ENCODE results near the gene ZDHHC21.
"Not testable (repeated sequence)": the region's sequence is repeated elsewhere in the genome, so short reads cannot be mapped to it uniquely, and the experiment has no call there.

ZDHHC21 gene

DNA sequence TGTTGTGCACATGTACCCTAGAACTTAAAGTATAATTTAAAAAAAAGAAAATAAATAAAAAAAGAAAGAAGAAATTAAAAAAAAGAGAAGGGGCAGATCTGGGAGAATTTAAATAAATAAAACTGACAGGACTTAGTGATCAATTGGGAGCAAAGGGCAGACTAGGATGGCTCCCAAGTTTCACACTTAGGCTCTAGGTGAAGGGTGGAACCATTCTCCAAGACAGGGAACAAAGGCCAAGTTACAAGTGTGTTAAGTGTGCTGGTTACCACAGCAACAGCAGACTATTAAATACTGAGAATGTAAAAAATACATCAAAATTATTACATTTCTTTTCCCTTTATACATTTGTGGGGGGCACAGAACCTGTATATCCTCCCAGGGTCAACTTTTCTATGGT, 7.1 kb downstream of the ZDHHC21 start:
- DNase-seq (ENCODE audit: extremely low read depth in 1 of 2, low read depth in 1 of 2): no peak

DNA sequence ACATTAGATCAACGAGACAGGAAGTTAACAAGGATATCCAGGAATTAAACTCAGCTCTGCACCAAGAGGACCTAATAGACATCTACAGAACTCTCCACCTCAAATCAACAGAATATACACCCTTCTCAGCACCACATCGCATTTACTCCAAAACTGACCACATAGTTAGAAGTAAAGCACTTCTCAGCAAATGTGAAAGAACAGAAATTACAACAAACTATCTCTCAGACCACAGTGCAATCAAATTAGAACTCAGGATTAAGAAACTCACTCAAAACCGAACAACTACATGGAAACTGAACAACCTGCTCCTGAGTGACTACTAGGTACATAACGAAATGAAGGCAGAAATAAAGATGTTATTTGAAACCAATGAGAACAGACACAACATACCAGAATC, 10.6 kb downstream of the ZDHHC21 start:
- DNase-seq (ENCODE audit: extremely low read depth in 1 of 2, low read depth in 1 of 2): not testable (repeated sequence)

DNA sequence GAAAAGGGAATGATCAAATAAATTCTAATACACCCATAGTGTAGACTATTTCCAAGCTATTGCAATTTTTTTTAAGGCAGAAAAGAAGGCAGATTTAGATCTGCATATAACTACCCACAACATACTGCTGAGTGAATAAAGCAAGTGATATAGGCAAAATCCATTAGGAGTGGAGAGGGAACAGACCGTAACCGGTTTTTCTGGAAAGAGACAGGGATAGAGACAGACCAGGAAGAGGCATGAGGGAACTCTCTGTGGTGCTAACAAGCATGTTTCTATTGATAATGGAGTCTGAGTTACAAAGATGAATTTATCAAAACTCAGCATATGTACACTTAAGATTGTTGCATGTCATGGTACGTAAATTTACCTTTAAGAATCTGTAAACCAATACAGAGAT, 14.5 kb downstream of the ZDHHC21 start:
- no peak for DNase-seq (ENCODE audit: extremely low read depth in 1 of 2, low read depth in 1 of 2)

DNA sequence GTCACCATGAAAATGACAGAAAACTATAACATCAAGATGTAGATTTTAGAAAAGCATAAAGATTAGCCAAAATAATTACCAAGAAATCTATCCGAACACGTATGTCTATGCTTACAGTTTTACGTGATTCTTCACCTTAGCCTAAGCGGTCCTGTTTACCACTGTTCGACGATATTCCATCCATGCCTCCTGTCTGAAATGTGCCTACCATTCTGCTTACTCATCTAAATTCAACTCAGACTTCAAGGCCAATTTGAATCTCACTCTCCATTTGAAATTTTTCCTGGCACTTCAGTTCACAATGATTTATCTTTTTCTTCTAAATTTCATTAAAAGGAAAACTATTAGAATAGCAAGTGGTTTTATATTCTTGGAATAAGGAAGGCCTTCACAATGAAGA, 15.4 kb downstream of the ZDHHC21 start:
- no peak for DNase-seq (ENCODE audit: extremely low read depth in 1 of 2, low read depth in 1 of 2)

DNA sequence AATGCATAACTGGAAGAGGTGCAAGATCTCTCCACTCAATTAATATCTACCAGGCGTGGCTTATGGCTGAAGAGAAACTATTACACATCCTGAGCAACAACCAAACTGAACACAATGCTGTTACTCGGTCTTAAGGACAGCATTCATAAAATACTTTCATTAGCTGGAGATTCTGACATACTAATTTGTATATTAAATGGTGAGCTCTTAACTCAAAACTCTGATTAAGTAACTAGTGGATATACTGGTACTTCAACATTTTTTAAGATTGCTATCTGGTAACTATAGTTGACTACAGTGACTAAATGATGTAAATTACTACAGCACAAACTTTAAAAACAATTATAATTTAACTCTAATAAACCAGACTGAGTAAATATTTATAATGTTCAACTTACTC, 15.8 kb downstream of the ZDHHC21 start:
- no peak for DNase-seq (ENCODE audit: extremely low read depth in 1 of 2, low read depth in 1 of 2)

DNA sequence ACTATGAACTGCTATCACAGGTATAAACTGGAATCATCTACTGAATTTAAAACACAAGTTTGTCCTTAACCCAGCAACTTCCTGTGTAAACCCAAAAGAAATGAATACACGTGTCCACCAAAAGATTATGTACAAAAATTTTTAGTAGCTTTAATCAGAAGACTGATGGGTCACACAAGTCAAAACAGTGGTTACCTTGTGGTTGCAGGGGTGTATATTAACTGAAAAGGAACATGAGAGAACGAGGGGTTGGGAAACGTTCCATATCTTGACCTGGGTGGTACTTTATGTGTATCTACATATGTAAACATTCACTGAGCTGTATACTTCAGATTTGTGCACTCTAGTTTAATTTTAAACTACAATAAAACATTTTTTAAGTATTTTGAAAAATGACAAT, 18.6 kb downstream of the ZDHHC21 start:
- no peak for DNase-seq (ENCODE audit: extremely low read depth in 1 of 2, low read depth in 1 of 2)

DNA sequence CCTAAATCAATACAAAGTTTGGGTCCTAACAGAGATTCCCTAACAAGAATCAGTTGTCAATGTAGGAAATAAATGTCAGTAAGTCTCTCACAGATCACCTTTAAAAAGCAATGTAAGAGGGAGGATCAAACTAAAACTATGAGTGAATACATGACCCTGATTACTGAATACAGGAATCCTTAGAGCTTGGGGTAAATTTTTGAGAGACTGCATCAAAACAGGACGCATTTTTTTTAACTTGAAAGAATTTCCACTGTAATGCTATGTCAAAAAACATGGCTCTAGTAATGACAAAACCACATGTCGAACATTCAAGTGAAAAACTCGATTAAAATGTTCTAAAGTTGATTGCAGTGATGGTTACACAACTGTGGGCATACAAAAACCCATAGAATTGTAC, 21.9 kb downstream of the ZDHHC21 start:
- no peak for DNase-seq (ENCODE audit: extremely low read depth in 1 of 2, low read depth in 1 of 2)

DNA sequence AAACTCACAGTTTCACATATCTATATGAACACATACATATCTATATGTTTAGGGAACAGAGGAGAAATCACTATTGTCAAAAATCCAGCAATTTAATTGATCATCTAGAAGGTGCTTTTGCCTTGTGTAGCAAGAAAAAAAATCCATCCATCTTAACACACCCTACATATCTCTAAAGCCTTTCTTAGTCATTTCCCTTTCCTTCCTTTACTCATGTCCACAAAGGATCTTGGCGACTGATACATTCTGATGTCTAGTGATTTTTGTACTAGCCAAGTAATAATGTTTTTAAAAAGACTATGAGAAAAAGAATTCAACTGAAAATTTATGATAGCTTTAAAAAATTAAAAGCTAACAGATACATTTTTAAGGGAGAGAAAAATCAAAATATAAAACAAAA, 22.5 kb downstream of the ZDHHC21 start:
- no peak for DNase-seq (ENCODE audit: extremely low read depth in 1 of 2, low read depth in 1 of 2)

DNA sequence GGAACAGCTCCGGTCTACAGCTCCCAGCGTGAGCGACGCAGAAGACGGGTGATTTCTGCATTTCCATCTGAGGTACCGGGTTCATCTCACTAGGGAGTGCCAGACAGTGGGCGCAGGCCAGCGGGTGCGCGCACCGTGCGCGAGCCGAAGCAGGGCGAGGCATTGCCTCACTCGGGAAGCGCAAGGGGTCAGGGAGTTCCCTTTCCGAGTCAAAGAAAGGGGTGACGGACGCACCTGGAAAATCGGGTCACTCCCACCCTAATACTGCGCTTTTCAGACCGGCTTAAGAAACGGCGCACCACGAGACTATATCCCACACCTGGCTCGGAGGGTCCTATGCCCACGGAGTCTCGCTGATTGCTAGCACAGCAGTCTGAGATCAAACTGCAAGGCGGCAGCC, 29.2 kb downstream of the ZDHHC21 start:
- not testable (repeated sequence) for DNase-seq (ENCODE audit: extremely low read depth in 1 of 2, low read depth in 1 of 2)

DNA sequence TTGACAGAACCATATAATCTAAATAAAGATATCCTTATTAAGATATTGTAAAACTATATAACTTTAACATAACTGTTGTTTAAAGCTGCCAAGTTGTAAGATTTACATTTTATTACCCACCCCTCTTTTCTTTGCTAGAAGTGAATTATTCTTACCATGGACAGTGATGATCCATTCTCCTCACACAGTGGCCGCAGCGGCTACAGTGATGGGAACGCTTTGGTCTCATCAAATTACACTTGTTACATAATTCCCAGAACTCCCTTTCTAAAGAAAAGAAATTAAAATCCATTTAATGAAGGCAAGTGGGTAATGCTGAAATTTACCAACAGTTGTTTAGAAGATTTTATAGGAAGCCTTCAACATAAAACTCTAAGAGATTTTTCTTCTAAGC, 31.2 kb downstream of the ZDHHC21 start:
- no peak for DNase-seq (ENCODE audit: extremely low read depth in 1 of 2, low read depth in 1 of 2)

DNA sequence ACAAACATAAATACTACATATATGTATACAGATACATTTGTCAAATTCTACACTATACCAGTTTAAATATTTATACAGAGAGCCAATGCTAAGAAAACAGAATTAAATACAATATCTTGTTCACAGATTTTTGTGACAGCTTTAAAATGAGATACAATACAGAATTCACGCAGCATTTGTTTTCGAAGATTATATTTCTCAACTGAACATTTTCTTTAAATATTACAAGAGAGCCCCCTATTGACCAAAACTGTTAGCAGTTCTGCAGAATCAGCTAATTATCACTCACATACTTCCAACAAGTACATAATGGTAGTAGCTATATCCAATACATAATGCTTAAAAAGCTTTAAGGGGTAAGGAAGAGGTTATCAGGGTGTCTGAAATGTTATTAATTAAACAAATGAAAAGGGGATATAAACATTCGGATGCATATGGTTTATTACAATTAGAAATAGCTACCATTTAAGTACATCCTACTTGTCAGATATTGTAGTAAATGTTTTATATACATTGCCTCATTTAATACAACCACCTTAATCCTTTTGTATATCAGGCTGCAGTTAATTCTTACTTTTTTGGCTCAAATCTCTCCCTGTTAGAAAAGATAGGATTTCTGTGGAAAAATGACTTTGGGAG, 31.7 kb downstream of the ZDHHC21 start:
- no peak for DNase-seq (ENCODE audit: extremely low read depth in 1 of 2, low read depth in 1 of 2)

DNA sequence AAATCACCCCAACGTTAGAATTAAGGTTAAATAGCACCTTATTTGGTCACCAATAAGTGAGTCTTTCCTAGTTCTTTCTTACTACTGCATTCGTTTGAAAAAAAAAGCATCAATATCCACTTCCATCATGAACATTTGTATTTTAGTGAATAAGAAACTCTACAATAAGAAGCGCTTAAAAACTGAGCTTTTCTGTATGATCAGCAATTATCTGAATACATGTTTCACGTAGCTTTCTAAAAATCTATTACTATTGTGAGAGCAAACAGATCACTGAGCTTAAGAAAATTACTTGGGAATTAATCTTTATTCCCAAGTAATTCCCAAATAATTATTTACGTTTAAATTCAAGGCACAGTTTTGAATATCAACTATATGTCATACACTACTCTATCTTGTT, 32.5 kb downstream of the ZDHHC21 start:
- DNase-seq (ENCODE audit: extremely low read depth in 1 of 2, low read depth in 1 of 2): no peak

DNA sequence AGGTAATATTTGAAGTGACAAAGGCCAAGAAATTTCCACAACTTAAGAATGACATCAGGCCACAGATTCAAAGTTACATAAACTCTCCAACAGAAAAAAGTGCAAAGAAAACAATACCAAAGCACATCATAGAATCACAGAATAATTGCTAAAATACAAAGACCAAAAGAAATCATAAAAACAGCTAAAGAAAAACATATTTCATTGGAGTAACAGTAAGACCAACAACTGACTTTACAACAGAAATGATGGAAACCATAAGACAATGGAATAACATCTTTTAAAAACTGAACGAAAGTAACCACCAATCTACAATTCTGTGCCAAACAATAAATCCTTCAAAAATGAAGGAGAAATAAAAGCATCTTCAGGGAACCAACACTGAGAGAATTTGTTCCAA, 38.3 kb downstream of the ZDHHC21 start:
- no peak for DNase-seq (ENCODE audit: extremely low read depth in 1 of 2, low read depth in 1 of 2)

DNA sequence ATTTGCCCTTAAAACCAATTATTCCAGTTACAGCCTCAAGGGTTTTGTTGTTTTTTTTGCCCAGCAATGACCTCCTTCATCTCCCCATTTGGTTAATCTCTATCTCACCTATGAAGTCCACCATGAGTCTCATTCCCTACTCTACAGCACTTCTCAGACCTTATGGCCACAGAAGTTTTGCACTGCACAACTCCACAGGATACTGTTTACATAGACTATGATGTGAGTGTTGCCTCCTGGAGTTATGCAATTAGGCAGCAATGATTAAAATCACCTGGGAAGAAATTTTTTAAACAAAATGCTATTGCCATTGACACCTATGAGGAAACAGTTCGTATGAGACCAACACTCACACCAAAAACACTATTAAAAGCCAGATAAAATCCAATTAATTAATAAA, 39.7 kb downstream of the ZDHHC21 start:
- DNase-seq (ENCODE audit: extremely low read depth in 1 of 2, low read depth in 1 of 2): no peak

DNA sequence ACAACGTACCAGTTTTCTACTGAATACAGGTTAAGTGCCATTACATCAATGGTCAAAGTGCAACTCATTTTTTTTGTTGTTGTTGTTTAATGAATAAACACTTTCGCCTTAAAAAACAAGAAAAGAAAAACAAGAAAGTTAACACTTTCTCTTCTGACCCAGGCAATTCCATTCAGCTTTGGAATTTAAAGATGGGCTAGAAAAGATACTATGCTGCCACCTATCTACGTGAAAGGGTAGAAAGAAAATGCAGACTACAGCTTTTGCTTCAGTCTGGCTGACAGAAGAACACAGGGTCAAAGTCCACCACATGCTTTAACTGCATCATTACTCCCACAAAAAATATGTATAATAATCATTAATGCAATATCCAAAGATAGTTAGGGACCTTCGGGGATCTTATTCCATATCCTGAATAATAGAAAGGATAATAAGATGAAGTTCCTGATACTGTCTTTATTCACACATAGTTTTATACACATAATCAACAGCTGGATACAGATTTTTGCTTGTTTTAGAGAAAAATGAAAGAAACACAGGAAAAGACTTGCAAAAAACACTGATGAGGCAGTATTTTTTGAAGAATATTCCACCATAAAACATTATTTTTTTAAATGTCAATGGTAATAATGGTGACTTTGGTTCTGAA, 40.4 kb downstream of the ZDHHC21 start:
- no peak for DNase-seq (ENCODE audit: extremely low read depth in 1 of 2, low read depth in 1 of 2)

DNA sequence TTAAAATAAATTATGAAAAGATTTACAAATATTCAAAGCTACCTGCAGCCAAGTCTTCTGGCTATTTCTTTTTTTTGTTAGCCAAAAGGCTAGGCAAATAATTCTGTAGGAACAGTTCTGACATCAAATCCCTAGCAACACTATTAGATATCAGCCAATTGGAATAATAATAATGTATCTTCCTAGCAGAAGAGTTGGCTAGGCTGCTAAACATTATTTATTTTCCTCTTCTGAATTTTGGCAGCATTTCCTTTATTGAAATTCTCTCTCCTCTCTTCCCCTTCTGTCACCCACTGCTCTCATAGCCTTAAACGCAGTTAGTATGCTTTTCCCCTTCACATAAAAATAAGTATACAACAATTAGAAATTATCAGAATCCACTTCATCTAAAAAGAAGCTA, 42.6 kb downstream of the ZDHHC21 start:
- DNase-seq (ENCODE audit: extremely low read depth in 1 of 2, low read depth in 1 of 2): no peak

DNA sequence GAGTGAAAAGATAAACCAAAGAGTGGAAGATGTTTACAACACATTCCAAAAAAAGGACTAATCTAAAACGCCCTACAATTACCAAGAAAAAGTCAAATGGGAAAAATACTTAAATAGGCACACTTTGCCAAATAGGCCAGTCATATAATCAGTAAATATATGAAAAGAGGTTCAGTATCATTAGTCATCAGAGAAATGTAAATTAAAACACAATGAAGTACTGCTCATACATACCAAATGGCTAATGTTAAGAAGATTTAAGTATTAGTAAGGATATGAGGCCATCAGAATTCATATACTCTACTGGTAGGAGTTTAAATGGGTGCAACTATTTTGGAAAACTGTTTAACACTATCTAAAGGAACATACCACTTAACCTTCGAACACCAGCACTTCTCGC, 47.6 kb downstream of the ZDHHC21 start:
- no peak for DNase-seq (ENCODE audit: extremely low read depth in 1 of 2, low read depth in 1 of 2)

DNA sequence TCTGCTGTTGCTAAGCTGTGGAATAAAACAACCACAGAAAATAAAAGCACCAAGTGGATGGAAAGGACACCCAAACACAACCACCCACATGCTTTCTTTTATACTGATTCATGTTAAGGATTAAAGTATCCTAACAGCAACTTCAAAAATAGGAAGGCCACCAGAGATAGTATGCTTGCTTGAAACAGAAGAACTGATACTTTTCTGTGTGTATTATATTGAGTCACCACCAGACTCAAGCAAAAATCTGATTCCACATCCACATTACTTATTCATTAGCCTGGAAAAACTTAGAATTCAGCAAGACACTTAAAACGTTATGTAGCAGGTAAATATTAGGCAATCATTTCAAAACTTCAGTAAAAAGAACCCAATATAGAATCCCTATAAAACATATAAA, 52.3 kb downstream of the ZDHHC21 start:
- DNase-seq (ENCODE audit: extremely low read depth in 1 of 2, low read depth in 1 of 2): no peak

DNA sequence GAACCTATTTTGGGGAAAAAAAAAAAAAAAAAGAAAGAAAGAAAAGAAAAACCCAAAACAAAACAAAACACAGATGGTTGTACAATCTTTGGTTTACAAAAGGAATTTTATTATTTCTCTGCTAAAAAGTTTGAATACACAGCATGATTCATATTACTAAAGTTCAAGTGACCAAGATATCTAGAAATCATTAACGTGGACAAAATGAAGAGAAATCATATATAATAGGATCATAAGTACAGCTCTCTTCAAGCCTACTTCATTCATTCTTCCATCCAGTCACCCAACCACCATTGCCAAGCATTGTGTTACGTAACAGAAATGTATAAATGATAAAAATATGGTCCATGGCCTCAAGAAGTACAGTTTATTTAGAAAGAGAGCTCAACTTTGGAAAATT, 52.9 kb downstream of the ZDHHC21 start:
- DNase-seq (ENCODE audit: extremely low read depth in 1 of 2, low read depth in 1 of 2): no peak

DNA sequence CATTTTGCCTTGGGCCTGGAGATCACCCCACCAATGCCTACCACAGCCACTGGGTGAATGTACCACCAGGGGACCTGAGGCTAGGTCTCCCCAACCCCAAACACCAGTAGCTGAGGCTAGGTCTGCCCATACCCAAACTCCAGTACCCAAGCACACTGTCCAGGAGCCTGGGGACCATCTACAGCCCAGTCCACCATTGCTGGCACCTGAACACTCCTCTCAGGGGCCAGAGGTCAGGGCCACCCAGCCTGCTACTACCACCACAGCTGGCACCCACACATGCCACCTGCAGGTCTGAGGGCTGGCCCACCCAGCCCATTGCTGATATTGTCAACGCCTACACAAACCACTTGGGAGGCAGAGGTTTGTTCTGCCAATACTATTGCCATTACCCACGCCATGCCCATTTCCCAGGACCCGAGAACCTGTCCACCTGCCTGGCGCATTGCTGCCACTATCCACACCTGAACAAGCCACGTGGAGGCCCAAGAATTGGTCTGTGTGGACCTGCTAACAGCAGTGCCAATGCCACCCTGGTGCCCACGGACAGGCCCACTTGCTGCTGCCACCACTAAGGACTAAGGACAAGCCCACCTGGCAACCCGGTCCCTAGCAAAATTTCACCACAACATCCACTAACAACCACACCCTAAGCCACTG, 59.2 kb downstream of the ZDHHC21 start:
- no peak for DNase-seq (ENCODE audit: extremely low read depth in 1 of 2, low read depth in 1 of 2)

DNA sequence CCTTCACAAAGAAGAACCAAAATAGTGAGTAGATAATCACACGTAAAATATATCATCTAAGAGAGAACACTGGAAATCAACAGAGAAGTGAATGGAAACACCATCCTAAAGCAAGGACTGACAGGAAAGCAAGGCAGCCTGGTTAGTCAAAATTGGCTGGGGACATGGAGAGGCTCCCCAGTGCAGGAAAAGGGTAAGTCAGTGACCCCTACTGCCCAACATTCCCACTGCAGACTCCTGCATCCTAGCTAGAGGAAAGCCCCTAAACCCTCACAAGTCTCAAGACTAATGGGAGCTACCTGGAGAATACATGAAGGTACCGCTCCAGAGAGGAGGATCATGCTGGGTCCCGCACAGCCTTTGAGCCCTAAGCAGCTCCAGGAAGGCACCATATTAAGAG, 60.1 kb downstream of the ZDHHC21 start:
- DNase-seq (ENCODE audit: extremely low read depth in 1 of 2, low read depth in 1 of 2): no peak

DNA sequence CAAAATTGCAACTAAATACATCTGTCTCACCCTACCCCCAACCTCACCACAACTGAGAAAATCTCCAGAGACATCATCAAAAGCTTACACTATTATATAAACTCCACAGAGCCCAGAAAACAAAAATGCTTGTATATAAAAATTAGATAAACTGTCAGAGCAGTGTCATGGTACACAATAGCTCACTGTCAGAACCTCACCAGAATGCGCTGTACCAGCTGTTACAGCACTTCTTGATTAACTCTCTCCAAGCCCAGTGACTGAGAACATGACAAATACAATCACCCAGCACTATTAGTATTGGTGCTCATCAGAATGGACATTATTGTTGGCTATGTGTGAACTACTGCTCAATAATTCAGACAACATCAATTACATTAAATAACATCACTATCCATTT, 65.7 kb downstream of the ZDHHC21 start:
- no peak for DNase-seq (ENCODE audit: extremely low read depth in 1 of 2, low read depth in 1 of 2)
